Umbilical cord (tissue), 2 donors: ENCODE measurements around the gene P4HA1. TPM values are rescaled to one million over a fixed set of nuclear protein-coding genes. Genes with fewer than 3 reads are reported as not detected.
A peak's percentile ranks its signal among the peaks of the same experiment; 100 is the strongest.

Experiments used
- DNase-seq: peaks from one replicate; pipeline ENCODE4 v3.0.0-alpha.2; 2015; ENCODE audit warnings: low spot score
- total RNA-seq: library from RNA; depleted of rRNA; stranded (reverse); fragments of >200 nt; gene quantifications from one replicate; pipeline ENCODE4 v1.2.3, GENCODE V29; 2014; ENCODE audit warnings: low replicate concordance; ENCODE audit not compliant: insufficient read depth

The P4HA1 gene
- total RNA-seq, 1 donor from 2014 or later: 288 TPM

GRCh38 chr10:73094986-73095480 is 1.6 kb downstream of the P4HA1 start:
- DNase-seq: no peak

- peak; percentile 35 for DNase-seq
Observed at GRCh38 chr10:73093922-73094850, 2.5 kb downstream of the P4HA1 start.

GRCh38 chr10:73092830-73093229 is 3.8 kb downstream of the P4HA1 start:
- no peak for DNase-seq

GRCh38 chr10:73088304-73088703 is 8.4 kb downstream of the P4HA1 start:
- no peak for DNase-seq

- DNase-seq: no peak
Observed at GRCh38 chr10:73086816-73087215, 9.8 kb downstream of the P4HA1 start.

GRCh38 chr10:73084209-73084608 is 12.5 kb downstream of the P4HA1 start:
- no peak for DNase-seq

- DNase-seq: peak; percentile 15
Observed at GRCh38 chr10:73083221-73083620, 13.4 kb downstream of the P4HA1 start.

- DNase-seq: no peak
Observed at GRCh38 chr10:73079779-73080541, 16.7 kb downstream of the P4HA1 start.

- DNase-seq: peak; percentile 89
Observed at GRCh38 chr10:73076360-73077183, 20.1 kb downstream of the P4HA1 start.

GRCh38 chr10:73075829-73076228 is 20.8 kb downstream of the P4HA1 start:
- DNase-seq: no peak

GRCh38 chr10:73073627-73074026 is 23.0 kb downstream of the P4HA1 start:
- no peak for DNase-seq

- DNase-seq: no peak
Observed at GRCh38 chr10:73065441-73065840, 31.2 kb downstream of the P4HA1 start.

GRCh38 chr10:73061743-73062142 is 34.9 kb downstream of the P4HA1 start:
- no peak for DNase-seq

GRCh38 chr10:73060738-73061635 is 35.7 kb downstream of the P4HA1 start:
- no peak for DNase-seq

GRCh38 chr10:73060173-73060572 is 36.5 kb downstream of the P4HA1 start:
- DNase-seq: no peak

- peak; percentile 32 for DNase-seq
Observed at GRCh38 chr10:73058057-73058591, 38.5 kb downstream of the P4HA1 start.

- DNase-seq: no peak
Observed at GRCh38 chr10:73054286-73054685, 42.4 kb downstream of the P4HA1 start.

- DNase-seq: no peak
Observed at GRCh38 chr10:73053275-73053674, 43.4 kb downstream of the P4HA1 start.

GRCh38 chr10:73044378-73045285 is 52.0 kb downstream of the P4HA1 start:
- peak; percentile 40 for DNase-seq
